Heart left ventricle (tissue), 16 donors: ENCODE results near the gene DIAPH2. TPM values are rescaled to one million over a fixed set of nuclear protein-coding genes. Genes with fewer than 3 reads are reported as not detected.

ENCODE experiments used
- ATAC-seq, 4 donors: fragments of 200-7000 bp; cut with Tn5 transposase; one replicate each; pipeline ENCODE4 v1.9.1; 2020 to 2022; ENCODE audit warnings: moderate library complexity in 4 of 4, mild to moderate bottlenecking in 3 of 4, moderate number of reproducible peaks in 1 of 4
- DNase-seq, 5 donors: peaks; one replicate each; pipeline ENCODE4 v3.0.0-alpha.2; 2020
- H3K27ac ChIP-seq, 12 donors: fragments of 200-600 bp; sonication (generic) in 4 of 12; one replicate each; pipeline versions ENCODE4 v1.5.0 to v1.8.0; 2016 to 2022; ENCODE audit warnings: mild to moderate bottlenecking in 2 of 12
- H3K27me3 ChIP-seq, 9 donors: fragments of 200-600 bp; sonication (generic) in 2 of 9; one replicate each; pipeline versions ENCODE4 v1.5.1 to v1.8.0; 2016 to 2022; ENCODE audit warnings: mild to moderate bottlenecking in 3 of 9
- H3K36me3 ChIP-seq, 9 donors: fragments of 200-600 bp; sonication (generic) in 2 of 9; one replicate each; pipeline versions ENCODE4 v1.5.0 to v1.8.0; 2018 to 2022; ENCODE audit warnings: mild to moderate bottlenecking in 2 of 9
- H3K4me1 ChIP-seq, 12 donors: fragments of 200-600 bp; sonication (generic) in 4 of 12; one replicate each; pipeline versions ENCODE4 v1.5.0 to v1.8.0; 2016 to 2022; ENCODE audit warnings: mild to moderate bottlenecking in 3 of 12
- H3K4me3 ChIP-seq, 12 donors: fragments of 200-600 bp; sonication (generic) in 4 of 12; one replicate each; pipeline versions ENCODE4 v1.5.0 to v1.8.0; 2017 to 2022; ENCODE audit warnings: mild to moderate bottlenecking in 9 of 12, moderate library complexity in 4 of 12
- H3K9me3 ChIP-seq, 12 donors: fragments of 200-600 bp; sonication (generic) in 4 of 12; one replicate each; pipeline versions ENCODE4 v1.5.0 to v1.8.0; 2016 to 2022; ENCODE audit warnings: mild to moderate bottlenecking in 1 of 12
- CTCF ChIP-seq, 12 donors: fragments of 200-600 bp; sonication (generic) in 4 of 12; IDR thresholded peaks; one replicate each; pipeline versions ENCODE4 v1.5.0 to v1.8.0; 2018 to 2022; ENCODE audit warnings: antibody characterized with exemption in 12 of 12, mild to moderate bottlenecking in 5 of 12
- POLR2A ChIP-seq, 2 donors: fragments of 450-650 bp; IDR thresholded peaks; one replicate each; pipeline ENCODE4 v1.6.1; 2017; ENCODE audit warnings: antibody characterized with exemption in 2 of 2, mild to moderate bottlenecking in 2 of 2, moderate library complexity in 2 of 2
- WGBS, 4 donors: extraction: QIAGEN DNeasy Blood & Tissue Kit in 2 of 4; methylation state at CpG; one replicate each; pipeline versions ENCODE4 v1.1.5 to v1.1.7; 2013 to 2018; 5-methylcytosine and 5-hydroxymethylcytosine counted together
- intact Hi-C, 10 donors: fragments of 100-400 bp; cut with DNase I; formaldehyde crosslinking; loops; one replicate each; pipeline versions ENCODE4 v1.11.1 to v1.14.2; 2022
- polyA plus RNA-seq, 2 donors: library from polyadenylated mRNA; stranded (reverse); fragments of 200-250 nt; gene quantifications; one replicate each; pipeline ENCODE4 v1.2.3, GENCODE V29; 2013
- total RNA-seq, 9 donors: library from RNA; depleted of rRNA in 2 of 9; stranded (reverse); fragments of >200 nt in 2 of 9; fragmentation: NEBNext Ultra II Directional in 3 of 9; extraction: Animal tissue kit (Norgen Biotek cat#: 25700) in 3 of 9; gene quantifications; one replicate each; pipeline versions ENCODE4 v1.1.0 to v1.2.4, GENCODE V29; 2016 to 2023
- donor health status: ischemic (EF 13 %, LVEDD 7.1; RV severe dilation, severe dysfunction).
- donor health status: healthy with polysubstance abuse.
- donor health status: DM: no; HTN: yes; CAD: no.
- donor health status: DM: no; HTN: no; CAD: no.
- donor health status: ischemic (EF 25% LVEDD 6.9; RV normal size, moderate dysfunction).
- donor health status: ischemic (EF 25% LVEDD 5.7; RV mildly dilated, moderate dysfunction).
- donor health status: healthy.
- donor health status: DM: yes; HTN: yes; CAD: no.
- donor health status: ischemic (EF 35%, LVEDD 5.7; RV mildly dilated, moderate dysfunction).
- donor health status: nonischemic (EF 11% LVEDD 7.7; RV severe dilation, severe dysfunction).
- donor health status: DM: yes; HTN: yes; CAD: no.
- donor health status: PGD.
- donor health status: ischemic (EF 29% LVEDD 5.4; RV normal size, mild dysfunction).
- donor health status: nonischemic (EF 23%, LVEDD 6.1; RV moderate dilation, normal function).

Gene DIAPH2
- total and polyA plus RNA-seq, 11 donors = 3.7 to 18.8 (median 12.3) TPM

- ATAC-seq = no peak
- intact Hi-C loops = no loop called here
Measured at GRCh38 chrX:96807318-96807717, 122.7 kb downstream of the DIAPH2 start.

DNA sequence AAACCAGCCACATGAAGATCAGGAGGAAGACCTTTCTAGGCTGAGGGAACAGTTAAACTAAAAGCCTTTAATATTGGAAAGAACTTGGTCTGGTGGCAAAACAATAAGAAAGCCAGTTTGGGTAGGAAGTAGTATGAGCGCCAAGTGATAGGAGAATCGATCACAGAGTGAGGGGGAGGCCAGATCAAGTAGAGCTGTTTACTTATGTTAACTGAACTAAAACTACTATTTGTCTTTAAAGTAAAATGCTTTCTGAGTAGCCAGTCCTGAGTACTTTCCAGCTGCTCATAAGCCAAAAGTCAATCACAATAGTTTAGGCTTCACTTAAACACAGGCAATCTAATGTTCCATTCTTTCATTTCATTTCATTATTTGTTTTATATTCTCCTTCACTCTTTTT is 136.3 kb downstream of the DIAPH2 start:
- TF ChIP-seq POLR2A (IDR thresholded peaks at IDR 0.05) (no peak), CTCF (IDR thresholded peaks at IDR 0.05) (no peak)
- no peak overlapping the region for H3K4me3 ChIP-seq
- H3K36me3 ChIP-seq = no peaks in the 10 kb centered on the region
- no peaks in the 10 kb centered on the region for H3K27me3 ChIP-seq
- ATAC-seq (no peak), DNase-seq (no peak)
- intact Hi-C loops = no loop called here
- H3K27ac ChIP-seq = no peak overlapping the region
- no peaks in the 10 kb centered on the region for H3K4me1 ChIP-seq
- H3K9me3 ChIP-seq = no peaks in the 10 kb centered on the region
- 64 to 86% (median 66%) methylated on average over 2 of the region's 2 CpGs for WGBS, 4 donors

More at GRCh38 chrX:96807318-96807717, 122.7 kb downstream of the DIAPH2 start:
- Histone ChIP-seq H3K4me1 (no peaks in the 10 kb centered on the region), H3K36me3 (no peaks in the 10 kb centered on the region), H3K27me3 (no peaks in the 10 kb centered on the region), H3K27ac (no peak overlapping the region), H3K9me3 (peaks cover 0 to 5% (median 0%) of the 10 kb centered on the region in 12 donors), H3K4me3 (no peak overlapping the region)
- no peak for TF ChIP-seq CTCF (IDR thresholded peaks at IDR 0.05)
- no peak for TF ChIP-seq POLR2A (IDR thresholded peaks at IDR 0.05)
- 80 to 96% (median 93%) methylated on average over 4 of the region's 4 CpGs for WGBS, 4 donors
- no peak for DNase-seq

GRCh38 chrX:96824166-96824565 is 139.5 kb downstream of the DIAPH2 start:
- H3K9me3 ChIP-seq = no peaks in the 10 kb centered on the region
- ATAC-seq (no peak), DNase-seq (no peak)
- no peaks in the 10 kb centered on the region for H3K27me3 ChIP-seq
- intact Hi-C loops = no loop called here
- WGBS, 4 donors = 79 to 93% (median 87%) methylated on average over 3 of the region's 3 CpGs
- no peaks in the 10 kb centered on the region for H3K36me3 ChIP-seq
- no peaks in the 10 kb centered on the region for H3K4me1 ChIP-seq
- H3K27ac ChIP-seq = no peak overlapping the region
- no peak for TF ChIP-seq CTCF (IDR thresholded peaks at IDR 0.05)
- TF ChIP-seq POLR2A (IDR thresholded peaks at IDR 0.05) = no peak
- no peak overlapping the region for H3K4me3 ChIP-seq

- Histone ChIP-seq H3K27me3 (no peaks in the 10 kb centered on the region), H3K9me3 (no peaks in the 10 kb centered on the region), H3K27ac (no peak overlapping the region), H3K4me1 (peaks cover 0 to 6% (median 0%) of the 10 kb centered on the region in 12 donors), H3K36me3 (no peaks in the 10 kb centered on the region), H3K4me3 (no peak overlapping the region)
- no peak for DNase-seq
- 79 to 99% (median 94%) methylated on average over 2 of the region's 2 CpGs for WGBS, 4 donors
- ATAC-seq = no peak
- intact Hi-C loops = no loop called here
- TF ChIP-seq POLR2A (IDR thresholded peaks at IDR 0.05) (no peak), CTCF (IDR thresholded peaks at IDR 0.05) (no peak)
Measured at GRCh38 chrX:96833333-96833732, 148.7 kb downstream of the DIAPH2 start.
